ENCODE results near the gene DSG3.

DSG3 gene

DNA sequence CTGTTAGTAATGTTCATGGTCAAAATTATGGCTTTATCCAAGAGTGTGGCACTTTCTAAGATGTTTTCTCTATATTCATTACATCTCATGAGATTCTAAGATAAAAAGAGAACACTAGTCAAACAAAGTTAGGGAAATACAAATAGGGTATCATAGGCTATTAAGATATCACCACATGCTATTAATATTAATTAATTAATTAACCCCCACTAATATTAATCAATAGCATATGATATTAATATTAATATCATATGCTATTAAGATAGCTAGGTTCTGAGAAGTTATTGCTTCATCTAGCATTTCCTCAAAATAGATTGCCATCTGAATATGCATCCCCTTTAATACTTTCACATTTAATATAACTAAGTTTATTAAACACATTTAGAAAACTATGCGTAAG lies 22.1 kb downstream of the DSG3 start:
- Histone ChIP-seq H3K27me3 (ENCODE audit: insufficient read depth, low read length, poor library complexity, severe bottlenecking) (no peaks in the 10 kb centered on the region), H3K4me2 (ENCODE audit: low read depth, low read length, poor library complexity, severe bottlenecking) (no peak overlapping the region), H3K9ac (ENCODE audit: low read depth, low read length, poor library complexity, severe bottlenecking) (no peak overlapping the region), H4K20me1 (ENCODE audit: insufficient read depth, low read length, poor library complexity, severe bottlenecking) (no peaks in the 10 kb centered on the region), H2AFZ (ENCODE audit: low read length) (no peak overlapping the region), H3K4me1 (ENCODE audit: insufficient read depth, low read length, poor library complexity, severe bottlenecking) (no peaks in the 10 kb centered on the region), H3K4me3 (ENCODE audit: low read length, poor library complexity, severe bottlenecking) (no peak overlapping the region), H3F3A (ENCODE audit: low read depth) (no peaks in the 10 kb centered on the region), H3K9me3 (ENCODE audit: insufficient read depth, low read depth, low read length) (no peaks in the 10 kb centered on the region), H3K9me2 (replicated peaks; ENCODE audit: low read depth, low read length) (no peaks in the 10 kb centered on the region), H3K36me3 (ENCODE audit: insufficient read depth, low read length) (no peaks in the 10 kb centered on the region), H3K79me2 (ENCODE audit: insufficient read depth, low read length) (no peaks in the 10 kb centered on the region)
- no peak for TF ChIP-seq EZH2phosphoT487 (IDR thresholded peaks at IDR 0.05; ENCODE audit: borderline replicate concordance)

DNA sequence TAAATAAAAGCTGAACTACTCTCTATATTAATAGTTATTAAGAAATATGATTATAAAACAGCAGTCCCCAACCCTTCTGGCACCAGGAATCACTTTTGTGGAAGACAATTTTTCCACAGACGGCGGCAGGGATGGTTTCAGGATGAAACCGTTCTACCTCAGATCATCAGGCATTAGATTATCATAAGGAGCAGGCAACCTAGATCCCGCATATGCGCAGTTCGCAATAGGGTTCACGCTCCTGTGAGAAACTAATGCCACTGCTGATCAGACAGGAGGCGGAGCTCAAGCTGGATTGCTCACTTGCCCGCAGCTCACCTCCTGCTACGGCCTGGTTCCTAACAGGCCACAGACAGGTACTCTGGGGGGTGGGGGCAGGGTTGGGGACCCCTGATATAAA lies 31.1 kb downstream of the DSG3 start:
- Histone ChIP-seq H3K4me3 (ENCODE audit: low read length, poor library complexity, severe bottlenecking) (no peak overlapping the region), H3K9me3 (ENCODE audit: insufficient read depth, low read depth, low read length) (no peaks in the 10 kb centered on the region), H3K27me3 (ENCODE audit: insufficient read depth, low read length, poor library complexity, severe bottlenecking) (no peaks in the 10 kb centered on the region), H3K9ac (ENCODE audit: low read depth, low read length, poor library complexity, severe bottlenecking) (no peak overlapping the region), H4K20me1 (ENCODE audit: insufficient read depth, low read length, poor library complexity, severe bottlenecking) (no peaks in the 10 kb centered on the region), H3K9me2 (replicated peaks; ENCODE audit: low read depth, low read length) (no peaks in the 10 kb centered on the region), H3K79me2 (ENCODE audit: insufficient read depth, low read length) (no peaks in the 10 kb centered on the region), H2AFZ (ENCODE audit: low read length) (no peak overlapping the region), H3K36me3 (ENCODE audit: insufficient read depth, low read length) (no peaks in the 10 kb centered on the region), H3K4me1 (ENCODE audit: insufficient read depth, low read length, poor library complexity, severe bottlenecking) (no peaks in the 10 kb centered on the region), H3K4me2 (ENCODE audit: low read depth, low read length, poor library complexity, severe bottlenecking) (no peak overlapping the region), H3F3A (ENCODE audit: low read depth) (no peaks in the 10 kb centered on the region)
- TF ChIP-seq, protein P1, sequence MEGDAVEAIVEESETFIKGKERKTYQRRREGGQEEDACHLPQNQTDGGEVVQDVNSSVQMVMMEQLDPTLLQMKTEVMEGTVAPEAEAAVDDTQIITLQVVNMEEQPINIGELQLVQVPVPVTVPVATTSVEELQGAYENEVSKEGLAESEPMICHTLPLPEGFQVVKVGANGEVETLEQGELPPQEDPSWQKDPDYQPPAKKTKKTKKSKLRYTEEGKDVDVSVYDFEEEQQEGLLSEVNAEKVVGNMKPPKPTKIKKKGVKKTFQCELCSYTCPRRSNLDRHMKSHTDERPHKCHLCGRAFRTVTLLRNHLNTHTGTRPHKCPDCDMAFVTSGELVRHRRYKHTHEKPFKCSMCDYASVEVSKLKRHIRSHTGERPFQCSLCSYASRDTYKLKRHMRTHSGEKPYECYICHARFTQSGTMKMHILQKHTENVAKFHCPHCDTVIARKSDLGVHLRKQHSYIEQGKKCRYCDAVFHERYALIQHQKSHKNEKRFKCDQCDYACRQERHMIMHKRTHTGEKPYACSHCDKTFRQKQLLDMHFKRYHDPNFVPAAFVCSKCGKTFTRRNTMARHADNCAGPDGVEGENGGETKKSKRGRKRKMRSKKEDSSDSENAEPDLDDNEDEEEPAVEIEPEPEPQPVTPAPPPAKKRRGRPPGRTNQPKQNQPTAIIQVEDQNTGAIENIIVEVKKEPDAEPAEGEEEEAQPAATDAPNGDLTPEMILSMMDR (conservative IDR thresholded peaks at IDR 0.05; ENCODE audit: low read length): no peak
- no peak for TF ChIP-seq EZH2phosphoT487 (IDR thresholded peaks at IDR 0.05; ENCODE audit: borderline replicate concordance)

DNA sequence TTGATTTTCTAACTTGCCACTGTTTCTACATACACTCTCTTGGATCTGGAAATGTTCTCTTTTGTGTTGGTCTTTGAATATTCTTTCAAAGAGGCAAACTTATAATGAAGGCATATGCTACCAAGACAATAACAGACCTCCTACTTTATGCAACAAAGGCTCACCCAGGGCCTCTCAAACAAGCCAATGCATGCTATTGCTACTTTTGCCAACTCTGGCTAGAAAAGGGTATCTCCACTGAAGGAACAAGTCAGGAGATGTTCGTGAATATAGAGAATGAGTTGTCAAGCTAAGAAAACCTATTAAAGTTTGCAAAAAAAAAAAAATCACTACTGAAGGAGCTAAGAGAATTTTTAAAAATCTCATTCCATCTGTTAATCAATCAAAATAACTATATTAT lies 34.5 kb downstream of the DSG3 start:
- H3K27me3 ChIP-seq (ENCODE audit: insufficient read depth, low read length, poor library complexity, severe bottlenecking): no peaks in the 10 kb centered on the region
- H3K4me1 ChIP-seq (ENCODE audit: insufficient read depth, low read length, poor library complexity, severe bottlenecking): no peaks in the 10 kb centered on the region
- H3K36me3 ChIP-seq (ENCODE audit: insufficient read depth, low read length): no peaks in the 10 kb centered on the region
- no peaks in the 10 kb centered on the region for H3F3A ChIP-seq (ENCODE audit: low read depth)
- H3K4me3 ChIP-seq (ENCODE audit: low read length, poor library complexity, severe bottlenecking): no peak overlapping the region
- H3K4me2 ChIP-seq (ENCODE audit: low read depth, low read length, poor library complexity, severe bottlenecking): no peak overlapping the region
- TF ChIP-seq EZH2phosphoT487 (IDR thresholded peaks at IDR 0.05; ENCODE audit: borderline replicate concordance): no peak
- TF ChIP-seq, protein P1 (conservative IDR thresholded peaks at IDR 0.05; ENCODE audit: low read length): no peak
- H3K79me2 ChIP-seq (ENCODE audit: insufficient read depth, low read length): no peaks in the 10 kb centered on the region
- H3K9ac ChIP-seq (ENCODE audit: low read depth, low read length, poor library complexity, severe bottlenecking): no peak overlapping the region
- no peaks in the 10 kb centered on the region for H4K20me1 ChIP-seq (ENCODE audit: insufficient read depth, low read length, poor library complexity, severe bottlenecking)
- no peak overlapping the region for H2AFZ ChIP-seq (ENCODE audit: low read length)
- H3K9me2 ChIP-seq (replicated peaks; ENCODE audit: low read depth, low read length): no peaks in the 10 kb centered on the region
- H3K9me3 ChIP-seq (ENCODE audit: insufficient read depth, low read depth, low read length): no peaks in the 10 kb centered on the region

DNA sequence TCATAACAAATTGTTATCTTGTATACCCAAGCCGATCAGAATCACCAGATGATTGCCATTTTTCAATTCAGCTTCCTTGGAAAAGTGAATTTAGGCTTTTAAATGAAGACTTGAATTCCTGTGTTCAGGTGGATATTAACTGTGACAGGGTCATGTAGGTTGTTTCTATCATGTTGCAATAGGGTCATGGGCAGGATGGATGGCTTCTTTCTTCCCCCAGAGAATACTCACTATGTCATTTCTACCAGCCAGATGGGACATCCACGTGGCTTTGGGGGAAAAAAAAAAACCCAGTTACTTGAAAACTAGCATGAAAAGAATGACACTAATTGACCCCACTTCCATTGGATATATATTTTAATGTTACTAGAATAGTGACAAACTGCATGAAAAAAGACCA lies 35.9 kb downstream of the DSG3 start:
- H4K20me1 ChIP-seq (ENCODE audit: insufficient read depth, low read length, poor library complexity, severe bottlenecking): no peaks in the 10 kb centered on the region
- TF ChIP-seq, protein P1 (conservative IDR thresholded peaks at IDR 0.05; ENCODE audit: low read length): no peak
- TF ChIP-seq EZH2phosphoT487 (IDR thresholded peaks at IDR 0.05; ENCODE audit: borderline replicate concordance): no peak
- no peaks in the 10 kb centered on the region for H3K9me3 ChIP-seq (ENCODE audit: insufficient read depth, low read depth, low read length)
- no peaks in the 10 kb centered on the region for H3K36me3 ChIP-seq (ENCODE audit: insufficient read depth, low read length)
- no peaks in the 10 kb centered on the region for H3K27me3 ChIP-seq (ENCODE audit: insufficient read depth, low read length, poor library complexity, severe bottlenecking)
- H3K9me2 ChIP-seq (replicated peaks; ENCODE audit: low read depth, low read length): no peaks in the 10 kb centered on the region
- H3K4me1 ChIP-seq (ENCODE audit: insufficient read depth, low read length, poor library complexity, severe bottlenecking): no peaks in the 10 kb centered on the region
- H3K4me3 ChIP-seq (ENCODE audit: low read length, poor library complexity, severe bottlenecking): no peak overlapping the region
- H2AFZ ChIP-seq (ENCODE audit: low read length): no peak overlapping the region
- no peaks in the 10 kb centered on the region for H3F3A ChIP-seq (ENCODE audit: low read depth)
- no peak overlapping the region for H3K9ac ChIP-seq (ENCODE audit: low read depth, low read length, poor library complexity, severe bottlenecking)
- no peak overlapping the region for H3K4me2 ChIP-seq (ENCODE audit: low read depth, low read length, poor library complexity, severe bottlenecking)
- H3K79me2 ChIP-seq (ENCODE audit: insufficient read depth, low read length): no peaks in the 10 kb centered on the region

All from Loucy (cell line).